Stimulated activated CD4-positive, alpha-beta T cell treated with anti-CD3 and anti-CD28 coated beads, TNF-alpha, amount 100 ng/mL, for 4 hours (primary cell): Measurements from ENCODE around the gene RAB11FIP5.

ENCODE experiments used
- DNase-seq, 3 experiments: peaks; one replicate each; pipeline ENCODE4 v3.0.0-alpha.2; 2020; ENCODE audit warnings: low read depth in 3 of 3

RAB11FIP5 gene

DNA sequence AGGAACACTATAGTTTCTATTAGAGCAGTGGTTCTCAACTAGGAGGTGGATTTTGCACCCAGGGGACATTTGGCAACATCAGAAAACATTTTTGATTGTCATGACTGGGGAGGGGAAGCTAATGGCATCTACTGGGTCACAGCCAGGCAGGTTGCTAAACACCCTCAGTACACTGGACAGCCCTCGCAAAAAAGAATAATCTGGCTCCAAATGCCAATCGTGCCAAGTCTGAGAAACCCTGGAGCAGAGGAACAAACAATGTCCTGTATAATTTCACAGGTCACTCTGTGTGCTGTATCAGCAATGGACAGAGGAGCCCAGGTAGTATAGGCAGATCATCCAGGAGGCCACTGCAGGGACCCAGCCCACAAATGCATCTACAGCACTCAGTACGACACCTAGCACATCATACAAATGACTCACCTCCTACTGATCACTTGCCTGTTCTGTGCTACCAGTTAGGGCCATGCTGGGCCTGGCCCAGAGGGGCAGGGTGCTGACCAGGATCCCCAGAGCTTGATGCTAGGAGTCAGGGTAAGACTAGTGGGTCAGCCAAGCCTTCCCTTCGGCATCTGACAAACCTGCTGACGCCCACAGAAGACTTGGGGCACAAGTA is 78.9 kb downstream of the RAB11FIP5 start:
- no peak for DNase-seq

- DNase-seq = no peak
Observed at GRCh38 chr2:73033142-73033765, 79.5 kb downstream of the RAB11FIP5 start.

DNA sequence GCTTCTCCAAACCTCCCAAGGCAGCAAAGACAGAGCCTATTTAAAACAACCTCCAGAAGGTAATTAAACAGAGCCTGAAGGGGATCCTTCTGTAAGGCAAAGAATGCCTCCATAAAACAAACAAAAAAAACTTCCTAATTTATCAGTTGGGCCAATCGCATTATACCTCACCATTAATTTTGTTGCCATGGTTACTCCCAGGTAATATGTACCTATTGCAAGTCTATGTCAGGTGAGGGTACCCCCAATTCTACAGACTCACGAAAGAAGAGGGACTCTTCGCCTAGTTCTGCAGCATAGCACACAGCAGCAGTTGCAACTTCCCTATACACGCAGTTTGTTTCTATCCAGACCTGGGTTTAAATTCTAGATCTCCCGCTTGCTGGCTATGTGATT is 80.0 kb downstream of the RAB11FIP5 start:
- no peak for DNase-seq

- DNase-seq = no peak
Observed at GRCh38 chr2:73031725-73032701, 80.7 kb downstream of the RAB11FIP5 start.

DNA sequence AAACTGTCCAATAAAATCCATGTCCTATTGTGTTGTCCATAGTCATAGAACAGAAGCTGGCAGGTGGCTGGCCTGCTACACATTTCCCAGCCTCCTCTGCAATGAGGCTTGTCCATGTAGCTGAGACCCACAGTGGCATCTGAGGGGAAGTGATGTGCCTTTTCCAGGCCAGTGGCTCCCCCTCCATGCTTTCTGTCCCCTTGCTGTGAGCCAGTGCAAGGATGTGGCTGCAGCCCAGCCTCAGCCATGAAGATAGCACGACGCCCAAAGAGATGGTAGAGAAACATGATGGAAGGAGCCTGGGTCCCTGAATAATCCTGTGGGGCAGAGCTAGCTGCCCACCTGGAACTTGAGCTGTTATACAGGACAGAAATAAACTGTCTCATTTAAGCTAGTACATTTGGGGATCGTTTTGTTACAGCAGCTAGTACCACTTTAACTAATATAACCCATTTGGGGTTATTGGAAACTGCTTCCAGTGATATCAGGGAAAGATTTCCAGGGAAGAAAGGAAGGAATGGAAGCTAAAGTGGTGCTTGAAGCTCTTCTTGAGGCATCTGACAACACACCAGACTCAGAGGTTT is 81.6 kb downstream of the RAB11FIP5 start:
- DNase-seq = no peak

DNA sequence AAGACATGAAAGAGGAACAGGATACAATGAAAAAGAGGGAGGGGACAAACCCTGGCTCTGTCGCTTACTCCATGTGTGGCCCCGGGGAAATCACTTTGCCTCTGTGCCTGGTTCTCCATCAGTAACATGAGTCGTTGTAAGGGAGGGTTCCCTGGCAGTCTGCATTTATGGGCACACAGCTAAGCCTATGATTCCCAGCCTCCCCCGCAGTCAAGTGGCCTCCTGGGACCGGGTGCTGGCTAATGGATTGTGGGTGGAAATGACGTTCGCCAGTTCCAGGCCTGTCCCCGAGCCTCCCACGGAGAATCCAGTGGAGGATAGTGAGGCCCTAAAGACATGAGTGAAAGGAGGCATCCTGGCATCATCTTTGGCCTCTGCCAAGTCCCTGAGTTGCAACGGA is 83.9 kb downstream of the RAB11FIP5 start:
- DNase-seq = no peak

DNA sequence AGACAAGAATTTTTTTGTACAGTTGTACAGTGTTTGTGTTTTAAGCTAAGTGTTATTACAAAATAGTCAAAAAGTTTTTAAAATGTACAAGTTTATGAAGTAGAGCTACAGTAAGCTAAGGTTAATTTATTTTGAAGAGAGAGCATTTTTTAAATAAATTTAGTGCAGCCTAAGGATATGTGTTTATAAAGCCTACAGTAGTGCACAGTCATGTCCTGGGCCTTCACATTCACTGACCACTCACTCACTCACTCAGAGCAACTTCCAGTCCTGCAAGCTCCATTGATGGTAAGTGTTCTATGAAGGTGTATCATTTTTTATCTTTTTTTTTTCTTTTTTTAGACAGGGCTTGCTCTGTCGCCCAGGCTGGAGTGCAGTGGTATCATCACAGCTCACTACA is 85.4 kb downstream of the RAB11FIP5 start:
- DNase-seq = no peak

DNA sequence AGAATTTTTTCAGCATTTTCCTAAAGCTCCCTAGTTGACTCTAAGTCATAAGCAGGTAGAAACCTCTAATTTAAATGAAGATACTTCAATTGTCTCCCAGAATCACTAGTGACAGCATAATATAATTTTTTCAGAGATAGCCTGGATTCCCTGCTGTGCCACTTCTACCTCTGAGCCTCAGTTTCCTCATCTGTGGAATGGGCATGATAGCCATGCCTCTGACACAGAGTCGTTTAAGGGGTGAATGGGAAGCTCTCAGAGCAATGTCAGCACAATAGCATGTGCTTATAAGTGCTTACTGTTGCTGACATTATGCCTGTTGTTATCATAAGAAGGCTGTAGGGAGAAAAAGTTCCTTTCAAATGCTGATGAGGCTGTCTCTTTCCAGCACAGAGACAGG is 89.3 kb downstream of the RAB11FIP5 start:
- no peak for DNase-seq
